Neural cell (in vitro differentiated cells): ENCODE results near the gene ALLC.
"Not testable (repeated sequence)": the region's sequence is repeated elsewhere in the genome, so short reads cannot be mapped to it uniquely, and the experiment has no call there.

Source experiments
- EP300 ChIP-seq: fragments of 450-650 bp; conservative IDR thresholded peaks from 2 replicates; pipeline ENCODE4 v1.6.1; 2014; ENCODE audit warnings: antibody characterized with exemption, mild to moderate bottlenecking, moderate library complexity; ENCODE audit not compliant: poor library complexity, severe bottlenecking
- MXI1 ChIP-seq: fragments of 450-650 bp; conservative IDR thresholded peaks from 2 replicates; pipeline ENCODE4 v1.6.1; 2014; ENCODE audit warnings: antibody characterized with exemption, mild to moderate bottlenecking; ENCODE audit not compliant: poor library complexity, severe bottlenecking
- POLR2AphosphoS5 ChIP-seq: IDR thresholded peaks from 2 replicates; pipeline ENCODE4 v1.6.1; 2012
- RAD21 ChIP-seq: fragments of 450-650 bp; conservative IDR thresholded peaks from 2 replicates; pipeline ENCODE4 v1.6.1; 2014; ENCODE audit warnings: antibody characterized with exemption, mild to moderate bottlenecking, moderate library complexity
- SMC3 ChIP-seq: fragments of 450-650 bp; conservative IDR thresholded peaks from 2 replicates; pipeline ENCODE4 v1.6.1; 2014; ENCODE audit warnings: antibody characterized with exemption, mild to moderate bottlenecking, moderate library complexity; ENCODE audit not compliant: poor library complexity
- TAF1 ChIP-seq: IDR thresholded peaks from 2 replicates; pipeline ENCODE4 v1.6.1; 2012; ENCODE audit warnings: low read depth
- TF ChIP-seq, protein P1 (sequence below): fragments of 450-650 bp; IDR thresholded peaks from 2 replicates; pipeline ENCODE4 v1.5.1; 2014; ENCODE audit warnings: antibody characterized with exemption, mild to moderate bottlenecking, moderate library complexity; ENCODE audit not compliant: poor library complexity, severe bottlenecking

DNA sequence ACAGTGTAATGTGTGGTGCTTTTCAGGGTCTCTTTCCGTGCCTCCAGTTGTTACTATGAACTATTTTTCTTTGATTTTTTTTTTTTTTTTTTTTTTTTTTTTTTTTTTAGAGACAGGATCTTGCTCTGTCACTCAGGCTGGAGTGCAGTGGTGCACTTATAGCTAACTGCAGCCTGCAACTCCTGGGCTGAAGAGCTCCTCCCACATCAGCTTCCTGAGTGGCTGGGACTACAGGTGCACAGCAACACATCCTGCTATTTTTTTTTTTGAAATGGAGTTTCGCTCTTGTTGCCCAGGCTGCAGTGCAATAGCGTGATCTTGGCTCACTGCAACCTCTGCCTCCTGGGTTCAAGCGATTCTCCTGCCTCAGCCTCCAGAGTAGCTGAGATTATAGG is 48.7 kb upstream of the ALLC start:
- TF ChIP-seq, protein P1, sequence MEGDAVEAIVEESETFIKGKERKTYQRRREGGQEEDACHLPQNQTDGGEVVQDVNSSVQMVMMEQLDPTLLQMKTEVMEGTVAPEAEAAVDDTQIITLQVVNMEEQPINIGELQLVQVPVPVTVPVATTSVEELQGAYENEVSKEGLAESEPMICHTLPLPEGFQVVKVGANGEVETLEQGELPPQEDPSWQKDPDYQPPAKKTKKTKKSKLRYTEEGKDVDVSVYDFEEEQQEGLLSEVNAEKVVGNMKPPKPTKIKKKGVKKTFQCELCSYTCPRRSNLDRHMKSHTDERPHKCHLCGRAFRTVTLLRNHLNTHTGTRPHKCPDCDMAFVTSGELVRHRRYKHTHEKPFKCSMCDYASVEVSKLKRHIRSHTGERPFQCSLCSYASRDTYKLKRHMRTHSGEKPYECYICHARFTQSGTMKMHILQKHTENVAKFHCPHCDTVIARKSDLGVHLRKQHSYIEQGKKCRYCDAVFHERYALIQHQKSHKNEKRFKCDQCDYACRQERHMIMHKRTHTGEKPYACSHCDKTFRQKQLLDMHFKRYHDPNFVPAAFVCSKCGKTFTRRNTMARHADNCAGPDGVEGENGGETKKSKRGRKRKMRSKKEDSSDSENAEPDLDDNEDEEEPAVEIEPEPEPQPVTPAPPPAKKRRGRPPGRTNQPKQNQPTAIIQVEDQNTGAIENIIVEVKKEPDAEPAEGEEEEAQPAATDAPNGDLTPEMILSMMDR: not testable (repeated sequence)
- TF ChIP-seq SMC3, EP300, TAF1, POLR2AphosphoS5, RAD21, MXI1: not testable (repeated sequence)
